GM23248 (cell line): ENCODE measurements around the gene CDH16. TPM values are rescaled to one million over a fixed set of nuclear protein-coding genes. Genes with fewer than 3 reads are reported as not detected.

Source experiments
- DNase-seq: peaks from one replicate; pipeline ENCODE4 v3.0.0-alpha.2; 2015
- H2AFZ ChIP-seq: fragments of 200-600 bp; sonication (generic); 2 replicates; pipeline ENCODE4 v1.6.1; 2016; ENCODE audit warnings: antibody characterized with exemption
- H3F3A ChIP-seq: fragments of 200-600 bp; sonication (generic); 2 replicates; pipeline ENCODE4 v1.6.1; 2016; ENCODE audit warnings: mild to moderate bottlenecking, antibody characterized with exemption, mixed run types; ENCODE audit not compliant: insufficient read depth
- H3K27ac ChIP-seq: fragments of 200-600 bp; sonication (generic); 2 replicates; pipeline ENCODE4 v1.5.1; 2016; ENCODE audit warnings: mild to moderate bottlenecking
- H3K27me3 ChIP-seq: fragments of 200-600 bp; sonication (generic); replicated peaks from 2 replicates; pipeline ENCODE4 v1.6.1; 2016; ENCODE audit warnings: mild to moderate bottlenecking; ENCODE audit not compliant: insufficient read depth
- H3K36me3 ChIP-seq: fragments of 200-600 bp; sonication (generic); 2 replicates; pipeline ENCODE4 v1.6.1; 2016; ENCODE audit warnings: low read depth, mild to moderate bottlenecking
- H3K4me1 ChIP-seq: fragments of 200-600 bp; sonication (generic); 2 replicates; pipeline ENCODE4 v1.6.1; 2016; ENCODE audit warnings: mild to moderate bottlenecking; ENCODE audit not compliant: insufficient read depth
- H3K4me2 ChIP-seq: fragments of 200-600 bp; sonication (generic); one replicate; pipeline ENCODE4 v1.6.1; 2016; ENCODE audit warnings: mild to moderate bottlenecking; ENCODE audit not compliant: unreplicated experiment
- H3K4me3 ChIP-seq: fragments of 200-600 bp; sonication (generic); 2 replicates; pipeline ENCODE4 v1.5.1; 2016; ENCODE audit warnings: mild to moderate bottlenecking
- H3K79me2 ChIP-seq: fragments of 200-600 bp; sonication (generic); 2 replicates; pipeline ENCODE4 v1.6.1; 2016; ENCODE audit warnings: mild to moderate bottlenecking; ENCODE audit not compliant: insufficient read depth
- H3K9ac ChIP-seq: fragments of 200-600 bp; sonication (generic); 2 replicates; pipeline ENCODE4 v1.6.1; 2016; ENCODE audit warnings: mild to moderate bottlenecking
- H3K9me2 ChIP-seq: fragments of 200-600 bp; sonication (generic); 2 replicates; pipeline ENCODE4 v1.6.1; 2016; ENCODE audit warnings: mixed run types, mild to moderate bottlenecking, moderate library complexity; ENCODE audit not compliant: insufficient read depth
- H3K9me3 ChIP-seq: fragments of 200-600 bp; sonication (generic); one replicate; pipeline ENCODE4 v1.6.1; 2017; ENCODE audit warnings: low read depth
- H4K20me1 ChIP-seq: fragments of 200-600 bp; sonication (generic); 2 replicates; pipeline ENCODE4 v1.6.0; 2016; ENCODE audit not compliant: insufficient read depth
- EZH2 ChIP-seq: fragments of 200-600 bp; sonication (generic); IDR thresholded peaks from 2 replicates; pipeline ENCODE4 v1.6.1; 2018; ENCODE audit warnings: antibody characterized with exemption, mild to moderate bottlenecking; ENCODE audit not compliant: insufficient read depth, poor library complexity, severe bottlenecking
- EZH2phosphoT487 ChIP-seq: fragments of 200-600 bp; sonication (generic); IDR thresholded peaks from 2 replicates; pipeline ENCODE4 v1.6.1; 2018; ENCODE audit warnings: antibody characterized with exemption, moderate library complexity, mild to moderate bottlenecking, low read depth; ENCODE audit not compliant: insufficient read depth
- WGBS, 2 experiments: methylation state at CpG; one replicate each; pipeline ENCODE4 v1.1.6; 2015 to 2017; ENCODE audit warnings: low lambda C conversion rate in 2 of 2, low coverage in 1 of 2; ENCODE audit errors: missing lambda C conversion rate in 2 of 2; 5-methylcytosine and 5-hydroxymethylcytosine counted together
- in situ Hi-C: fragments of 300-500 bp; cut with MboI; formaldehyde crosslinking; loops from 2 replicates; pipeline ENCODE4 v1.15.0; 2020
- polyA plus RNA-seq: library from polyadenylated mRNA; unstranded; fragments of >200 nt; fragmentation: Nextera tagmentation; extraction: Ambion mirVana; gene quantifications from 2 replicates; pipeline ENCODE4 v1.2.1, GENCODE V29; 2016
- total RNA-seq: library from RNA; depleted of rRNA; stranded (reverse); fragments of >200 nt; shearing (Covaris generic); gene quantifications from 2 replicates; pipeline ENCODE4 v1.2.3, GENCODE V29; 2014

CDH16 gene
- total and polyA plus RNA-seq, 2 experiments from 2014 or later, result not detected

- WGBS, 2 experiments, result 89 to 90% methylated on average over 18 of the region's 18 CpGs
- TF ChIP-seq EZH2phosphoT487, result no peak
- TF ChIP-seq EZH2, result no peak
- Histone ChIP-seq H2AFZ (no peak overlapping the region), H3K79me2 (no peaks in the 10 kb centered on the region), H3F3A (peaks cover 19% of the 10 kb centered on the region), H3K27ac (no peak overlapping the region), H3K4me2 (no peak overlapping the region), H3K27me3 (peaks cover 27% of the 10 kb centered on the region), H3K36me3 (no peaks in the 10 kb centered on the region), H3K9me3 (no peaks in the 10 kb centered on the region), H3K4me1 (peaks cover 21% of the 10 kb centered on the region), H3K9ac (no peak overlapping the region), H4K20me1 (no peaks in the 10 kb centered on the region), H3K4me3 (no peak overlapping the region), H3K9me2 (no peaks in the 10 kb centered on the region)
- no peak for DNase-seq
- in situ Hi-C loops, result no loop called here
Measured at GRCh38 chr16:66923247-66923731, 4.6 kb upstream of the CDH16 start.

GRCh38 chr16:66921729-66922450 is 3.2 kb upstream of the CDH16 start:
- Histone ChIP-seq H3K4me1 (peaks cover 7% of the 10 kb centered on the region), H3K4me2 (no peak overlapping the region), H3K9ac (no peak overlapping the region), H3K27me3 (peaks cover 27% of the 10 kb centered on the region), H3K4me3 (no peak overlapping the region), H3F3A (peaks cover 10% of the 10 kb centered on the region), H4K20me1 (no peaks in the 10 kb centered on the region), H3K9me2 (no peaks in the 10 kb centered on the region), H3K79me2 (no peaks in the 10 kb centered on the region), H3K9me3 (no peaks in the 10 kb centered on the region), H3K27ac (no peak overlapping the region), H3K36me3 (no peaks in the 10 kb centered on the region), H2AFZ (no peak overlapping the region)
- no peak for DNase-seq
- in situ Hi-C loops, result no loop called here
- no peak for TF ChIP-seq EZH2phosphoT487
- TF ChIP-seq EZH2, result no peak
- 54 to 61% methylated on average over 42 of the region's 42 CpGs for WGBS, 2 experiments

GRCh38 chr16:66920924-66921680 is 2.4 kb upstream of the CDH16 start:
- in situ Hi-C loops, result no loop called here
- no peaks in the 10 kb centered on the region for H3K4me1 ChIP-seq
- H3K9me3 ChIP-seq, result no peaks in the 10 kb centered on the region
- no peak overlapping the region for H3K4me3 ChIP-seq
- WGBS, 2 experiments, result 52 to 53% methylated on average over 9 of the region's 9 CpGs
- no peaks in the 10 kb centered on the region for H3K36me3 ChIP-seq
- H3K79me2 ChIP-seq, result no peaks in the 10 kb centered on the region
- no peak for TF ChIP-seq EZH2phosphoT487
- TF ChIP-seq EZH2, result no peak
- DNase-seq, result no peak
- H3K9me2 ChIP-seq, result no peaks in the 10 kb centered on the region
- no peak overlapping the region for H3K4me2 ChIP-seq
- no peaks in the 10 kb centered on the region for H4K20me1 ChIP-seq
- H2AFZ ChIP-seq, result no peak overlapping the region
- no peak overlapping the region for H3K9ac ChIP-seq
- H3F3A ChIP-seq, result peaks cover 2% of the 10 kb centered on the region
- no peak overlapping the region for H3K27ac ChIP-seq
- peaks cover 27% of the 10 kb centered on the region for H3K27me3 ChIP-seq

- in situ Hi-C loops, result no loop called here
- Histone ChIP-seq H3K4me2 (no peak overlapping the region), H3K36me3 (no peaks in the 10 kb centered on the region), H3K27ac (no peak overlapping the region), H3K79me2 (no peaks in the 10 kb centered on the region), H2AFZ (no peak overlapping the region), H3K9ac (no peak overlapping the region), H3K27me3 (peaks cover 33% of the 10 kb centered on the region), H3F3A (no peaks in the 10 kb centered on the region), H4K20me1 (no peaks in the 10 kb centered on the region), H3K9me2 (no peaks in the 10 kb centered on the region), H3K4me1 (no peaks in the 10 kb centered on the region), H3K4me3 (no peak overlapping the region), H3K9me3 (no peaks in the 10 kb centered on the region)
- WGBS, 2 experiments, result 44 to 45% methylated on average over 2 of the region's 2 CpGs
- TF ChIP-seq EZH2, result no peak
- no peak for TF ChIP-seq EZH2phosphoT487
- no peak for DNase-seq
Measured at GRCh38 chr16:66920299-66920590, 1.6 kb upstream of the CDH16 start.
